ENCODE data around the gene UNC5B.

The UNC5B gene

DNA sequence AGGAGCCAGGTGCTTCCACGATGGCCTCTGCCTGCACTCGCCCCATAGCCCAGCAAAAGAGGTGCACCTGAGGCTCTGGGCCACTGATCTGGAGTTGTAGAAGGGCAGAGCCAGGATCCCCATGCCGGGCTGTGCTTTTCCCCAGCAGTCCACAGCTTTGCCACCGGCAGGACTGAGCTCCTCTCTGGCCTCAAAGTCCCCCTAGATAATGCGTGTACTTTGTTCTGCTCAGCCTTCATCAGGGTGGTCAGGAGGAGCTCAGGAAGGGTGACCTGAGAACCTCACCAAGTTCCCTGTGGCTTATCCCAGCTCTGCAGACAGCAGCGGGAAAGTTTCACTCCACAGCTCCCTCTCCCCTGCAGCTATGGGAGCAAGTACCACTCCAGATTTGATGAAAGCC, 27.9 kb upstream of the UNC5B start:
- no peak overlapping the region for H3K27ac ChIP-seq (replicated peaks)
- no peaks in the 10 kb centered on the region for H3K27me3 ChIP-seq (ENCODE audit: insufficient read depth, poor library complexity, severe bottlenecking)
- DNase-seq (ENCODE audit: low read depth in 1 of 2, low spot score in 1 of 2), result no peak
- TF ChIP-seq, protein P1, sequence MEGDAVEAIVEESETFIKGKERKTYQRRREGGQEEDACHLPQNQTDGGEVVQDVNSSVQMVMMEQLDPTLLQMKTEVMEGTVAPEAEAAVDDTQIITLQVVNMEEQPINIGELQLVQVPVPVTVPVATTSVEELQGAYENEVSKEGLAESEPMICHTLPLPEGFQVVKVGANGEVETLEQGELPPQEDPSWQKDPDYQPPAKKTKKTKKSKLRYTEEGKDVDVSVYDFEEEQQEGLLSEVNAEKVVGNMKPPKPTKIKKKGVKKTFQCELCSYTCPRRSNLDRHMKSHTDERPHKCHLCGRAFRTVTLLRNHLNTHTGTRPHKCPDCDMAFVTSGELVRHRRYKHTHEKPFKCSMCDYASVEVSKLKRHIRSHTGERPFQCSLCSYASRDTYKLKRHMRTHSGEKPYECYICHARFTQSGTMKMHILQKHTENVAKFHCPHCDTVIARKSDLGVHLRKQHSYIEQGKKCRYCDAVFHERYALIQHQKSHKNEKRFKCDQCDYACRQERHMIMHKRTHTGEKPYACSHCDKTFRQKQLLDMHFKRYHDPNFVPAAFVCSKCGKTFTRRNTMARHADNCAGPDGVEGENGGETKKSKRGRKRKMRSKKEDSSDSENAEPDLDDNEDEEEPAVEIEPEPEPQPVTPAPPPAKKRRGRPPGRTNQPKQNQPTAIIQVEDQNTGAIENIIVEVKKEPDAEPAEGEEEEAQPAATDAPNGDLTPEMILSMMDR (IDR thresholded peaks at IDR 0.05; ENCODE audit: insufficient read depth, low read length), result no peak
- no peak for TF ChIP-seq GABPA (IDR thresholded peaks at IDR 0.05; ENCODE audit: low read depth)
- TF ChIP-seq SPI1 (IDR thresholded peaks at IDR 0.05; ENCODE audit: borderline replicate concordance, low read depth), result no peak
- TF ChIP-seq POLR2AphosphoS5 (IDR thresholded peaks at IDR 0.05; ENCODE audit: low read depth), result no peak
- TF ChIP-seq, protein P2, sequence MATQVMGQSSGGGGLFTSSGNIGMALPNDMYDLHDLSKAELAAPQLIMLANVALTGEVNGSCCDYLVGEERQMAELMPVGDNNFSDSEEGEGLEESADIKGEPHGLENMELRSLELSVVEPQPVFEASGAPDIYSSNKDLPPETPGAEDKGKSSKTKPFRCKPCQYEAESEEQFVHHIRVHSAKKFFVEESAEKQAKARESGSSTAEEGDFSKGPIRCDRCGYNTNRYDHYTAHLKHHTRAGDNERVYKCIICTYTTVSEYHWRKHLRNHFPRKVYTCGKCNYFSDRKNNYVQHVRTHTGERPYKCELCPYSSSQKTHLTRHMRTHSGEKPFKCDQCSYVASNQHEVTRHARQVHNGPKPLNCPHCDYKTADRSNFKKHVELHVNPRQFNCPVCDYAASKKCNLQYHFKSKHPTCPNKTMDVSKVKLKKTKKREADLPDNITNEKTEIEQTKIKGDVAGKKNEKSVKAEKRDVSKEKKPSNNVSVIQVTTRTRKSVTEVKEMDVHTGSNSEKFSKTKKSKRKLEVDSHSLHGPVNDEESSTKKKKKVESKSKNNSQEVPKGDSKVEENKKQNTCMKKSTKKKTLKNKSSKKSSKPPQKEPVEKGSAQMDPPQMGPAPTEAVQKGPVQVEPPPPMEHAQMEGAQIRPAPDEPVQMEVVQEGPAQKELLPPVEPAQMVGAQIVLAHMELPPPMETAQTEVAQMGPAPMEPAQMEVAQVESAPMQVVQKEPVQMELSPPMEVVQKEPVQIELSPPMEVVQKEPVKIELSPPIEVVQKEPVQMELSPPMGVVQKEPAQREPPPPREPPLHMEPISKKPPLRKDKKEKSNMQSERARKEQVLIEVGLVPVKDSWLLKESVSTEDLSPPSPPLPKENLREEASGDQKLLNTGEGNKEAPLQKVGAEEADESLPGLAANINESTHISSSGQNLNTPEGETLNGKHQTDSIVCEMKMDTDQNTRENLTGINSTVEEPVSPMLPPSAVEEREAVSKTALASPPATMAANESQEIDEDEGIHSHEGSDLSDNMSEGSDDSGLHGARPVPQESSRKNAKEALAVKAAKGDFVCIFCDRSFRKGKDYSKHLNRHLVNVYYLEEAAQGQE (IDR thresholded peaks at IDR 0.05; ENCODE audit: insufficient replicate concordance, low read depth), result no peak
- no peak overlapping the region for H3K4me3 ChIP-seq (replicated peaks; ENCODE audit: insufficient read depth, low read length)

DNA sequence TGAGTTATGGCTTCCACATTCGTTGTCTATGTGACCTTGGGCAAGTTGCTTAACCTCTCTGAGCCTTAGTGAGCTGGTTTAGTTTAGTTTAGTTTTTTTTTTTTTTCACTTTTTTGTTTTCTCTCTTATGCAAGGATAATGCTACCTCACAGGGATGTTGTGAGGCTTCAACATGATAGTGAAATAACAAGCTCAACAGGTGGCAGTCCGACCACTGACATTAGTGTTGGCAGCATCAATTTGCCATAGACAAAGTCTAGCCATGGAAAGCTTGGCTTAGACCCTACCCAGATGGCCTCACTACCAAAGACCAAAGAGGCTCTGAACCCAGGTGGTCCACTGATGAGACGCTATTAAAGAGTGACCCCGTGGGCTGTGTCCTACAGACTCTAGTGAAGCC, 27.2 kb upstream of the UNC5B start:
- H3K4me3 ChIP-seq (replicated peaks; ENCODE audit: insufficient read depth, low read length), result no peak overlapping the region
- TF ChIP-seq GABPA (IDR thresholded peaks at IDR 0.05; ENCODE audit: low read depth), result no peak
- TF ChIP-seq, protein P2 (IDR thresholded peaks at IDR 0.05; ENCODE audit: insufficient replicate concordance, low read depth), result no peak
- TF ChIP-seq, protein P1 (IDR thresholded peaks at IDR 0.05; ENCODE audit: insufficient read depth, low read length), result no peak
- no peak for TF ChIP-seq POLR2AphosphoS5 (IDR thresholded peaks at IDR 0.05; ENCODE audit: low read depth)
- no peak for TF ChIP-seq SPI1 (IDR thresholded peaks at IDR 0.05; ENCODE audit: borderline replicate concordance, low read depth)
- H3K27me3 ChIP-seq (ENCODE audit: insufficient read depth, poor library complexity, severe bottlenecking), result no peaks in the 10 kb centered on the region
- no peak overlapping the region for H3K27ac ChIP-seq (replicated peaks)
- DNase-seq (ENCODE audit: low read depth in 1 of 2, low spot score in 1 of 2), result no peak

DNA sequence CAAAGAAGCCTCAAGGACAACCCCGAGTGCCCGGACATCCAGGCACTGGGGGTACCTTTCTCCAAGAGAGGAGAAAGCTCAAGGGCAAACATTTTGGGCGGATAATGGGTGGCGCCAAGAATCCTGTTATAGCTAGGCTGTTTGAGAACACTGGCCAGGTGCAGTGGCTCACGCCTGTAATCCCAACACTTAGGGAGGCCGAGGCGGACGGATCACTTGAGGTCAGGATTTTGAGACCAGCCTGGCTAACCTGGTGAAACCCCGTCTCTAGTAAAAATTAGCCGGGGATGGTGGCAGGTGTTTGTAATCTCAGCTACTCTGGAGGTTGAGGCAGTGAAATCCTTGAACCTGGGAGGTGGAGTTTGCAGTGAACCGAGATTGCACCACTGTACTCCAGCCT, 25.2 kb upstream of the UNC5B start:
- H3K4me3 ChIP-seq (replicated peaks; ENCODE audit: insufficient read depth, low read length), result no peak overlapping the region
- DNase-seq (ENCODE audit: low read depth in 1 of 2, low spot score in 1 of 2), result no peak
- TF ChIP-seq GABPA (IDR thresholded peaks at IDR 0.05; ENCODE audit: low read depth) (no peak), POLR2AphosphoS5 (IDR thresholded peaks at IDR 0.05; ENCODE audit: low read depth) (no peak), SPI1 (IDR thresholded peaks at IDR 0.05; ENCODE audit: borderline replicate concordance, low read depth) (no peak)
- TF ChIP-seq, protein P2 (IDR thresholded peaks at IDR 0.05; ENCODE audit: insufficient replicate concordance, low read depth), result no peak
- TF ChIP-seq, protein P1 (IDR thresholded peaks at IDR 0.05; ENCODE audit: insufficient read depth, low read length), result no peak
- H3K27ac ChIP-seq (replicated peaks), result no peak overlapping the region
- H3K27me3 ChIP-seq (ENCODE audit: insufficient read depth, poor library complexity, severe bottlenecking), result no peaks in the 10 kb centered on the region
